MM.1S (cell line): ENCODE measurements around the gene IFIT5.

Experiments used
- DNase-seq: peaks from one replicate; pipeline ENCODE4 v3.0.0-alpha.2; 2015
- H2AFZ ChIP-seq: fragments of 300-600 bp; sonication (generic); 2 replicates; pipeline ENCODE4 v1.6.0; 2016; ENCODE audit warnings: antibody characterized with exemption, low read length
- H3F3A ChIP-seq: fragments of 300-600 bp; sonication (generic); 2 replicates; pipeline ENCODE4 v1.6.1; 2016; ENCODE audit warnings: mild to moderate bottlenecking, antibody characterized with exemption, low read length, moderate library complexity, mixed read lengths; ENCODE audit not compliant: insufficient read depth
- H3K27ac ChIP-seq: fragments of 300-600 bp; sonication (generic); 2 replicates; pipeline ENCODE4 v1.5.1; 2016; ENCODE audit warnings: mild to moderate bottlenecking, low read length
- H3K27me3 ChIP-seq: fragments of 300-600 bp; sonication (generic); replicated peaks from 2 replicates; pipeline ENCODE4 v1.6.0; 2016; ENCODE audit warnings: low read length; ENCODE audit not compliant: insufficient read depth
- H3K36me3 ChIP-seq: fragments of 300-600 bp; sonication (generic); replicated peaks from 2 replicates; pipeline ENCODE4 v1.6.1; 2016; ENCODE audit warnings: mild to moderate bottlenecking, low read length, mixed read lengths; ENCODE audit not compliant: insufficient read depth
- H3K4me1 ChIP-seq: fragments of 300-600 bp; sonication (generic); 2 replicates; pipeline ENCODE4 v1.6.1; 2016; ENCODE audit warnings: low read length, mixed read lengths
- H3K4me2 ChIP-seq: fragments of 300-600 bp; sonication (generic); 2 replicates; pipeline ENCODE4 v1.6.0; 2016; ENCODE audit warnings: low read depth, low read length
- H3K4me3 ChIP-seq: fragments of 300-600 bp; sonication (generic); 2 replicates; pipeline ENCODE4 v1.5.1; 2016; ENCODE audit warnings: low read length, mixed read lengths
- H3K79me2 ChIP-seq: fragments of 300-600 bp; sonication (generic); 2 replicates; pipeline ENCODE4 v1.6.1; 2016; ENCODE audit warnings: mixed run types, low read length, mixed read lengths
- H3K9ac ChIP-seq: fragments of 300-600 bp; sonication (generic); 2 replicates; pipeline ENCODE4 v1.6.1; 2016; ENCODE audit warnings: low read length, mixed read lengths
- H3K9me2 ChIP-seq: fragments of 300-600 bp; sonication (generic); replicated peaks from 2 replicates; pipeline ENCODE4 v1.6.1; 2016; ENCODE audit warnings: mild to moderate bottlenecking, low read length, mixed read lengths; ENCODE audit not compliant: insufficient read depth
- H3K9me3 ChIP-seq: fragments of 300-600 bp; sonication (generic); replicated peaks from 2 replicates; pipeline ENCODE4 v1.6.1; 2016; ENCODE audit warnings: mild to moderate bottlenecking, low read length, mixed read lengths; ENCODE audit not compliant: insufficient read depth
- H4K20me1 ChIP-seq: fragments of 300-600 bp; sonication (generic); 2 replicates; pipeline ENCODE4 v1.6.1; 2016; ENCODE audit warnings: mild to moderate bottlenecking, low read length, moderate library complexity, mixed read lengths; ENCODE audit not compliant: insufficient read depth
- EZH2 ChIP-seq: fragments of 300-600 bp; sonication (generic); optimal IDR thresholded peaks from 2 replicates; pipeline ENCODE3; 2017; ENCODE audit warnings: low read depth, mild to moderate bottlenecking, antibody characterized with exemption, low read length, mixed read lengths
- EZH2phosphoT487 ChIP-seq: fragments of 300-600 bp; sonication (generic); IDR thresholded peaks from 2 replicates; pipeline ENCODE4 v1.6.1; 2018; ENCODE audit warnings: antibody characterized with exemption, low read length
- TF ChIP-seq, protein P1 (sequence below): fragments of 300-600 bp; sonication (generic); IDR thresholded peaks from 2 replicates; pipeline ENCODE4 v1.5.1; 2016; ENCODE audit warnings: antibody characterized with exemption, low read length, mixed read lengths

IFIT5 gene

DNA sequence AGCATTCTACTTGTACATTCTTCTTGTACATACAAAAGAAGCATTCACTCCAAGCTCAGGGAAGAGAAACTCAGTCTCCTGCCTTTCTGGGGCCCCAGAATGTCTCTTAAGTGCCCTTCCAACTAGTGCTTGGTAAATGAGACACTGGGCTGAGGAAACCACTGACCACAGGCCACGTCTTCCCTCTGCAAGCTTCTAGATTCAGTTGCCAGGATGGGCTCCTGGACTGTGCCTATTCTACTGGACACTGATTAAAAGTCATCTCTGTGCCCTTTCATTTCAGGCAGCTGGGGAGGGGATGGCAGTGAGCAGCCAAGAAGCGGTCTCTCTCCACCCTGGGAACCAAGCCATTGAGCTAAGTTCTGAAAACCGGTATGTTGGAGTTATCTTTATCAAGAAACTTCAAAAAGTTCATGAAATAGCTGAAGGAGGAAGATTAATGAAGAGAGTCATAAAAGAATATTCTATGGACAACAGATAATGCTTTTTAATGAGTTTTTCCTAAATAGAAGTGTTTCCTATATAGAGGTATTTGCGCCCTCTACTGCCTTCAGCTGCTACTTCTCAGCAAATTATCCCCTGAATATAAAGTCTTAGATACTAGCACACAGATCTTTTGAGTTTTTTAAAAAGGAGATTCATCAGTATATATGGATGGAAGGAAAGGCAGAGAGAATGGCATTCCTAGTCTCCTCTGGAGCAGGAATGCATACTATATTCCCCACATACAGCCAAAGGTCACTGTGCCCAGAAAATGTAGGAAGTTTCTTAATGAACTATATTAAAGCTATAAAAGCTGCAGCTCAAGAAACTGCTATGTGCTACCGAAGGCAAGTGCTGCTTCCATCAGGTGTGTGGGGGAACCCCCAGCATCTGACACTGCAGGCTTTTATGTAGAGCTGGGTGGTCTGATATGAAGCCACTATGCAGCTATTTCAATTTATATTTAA lies 44.9 kb upstream of the IFIT5 start:
- no peaks in the 10 kb centered on the region for H3K9me2 ChIP-seq
- no peak overlapping the region for H2AFZ ChIP-seq
- no peaks in the 10 kb centered on the region for H3K27me3 ChIP-seq
- no peaks in the 10 kb centered on the region for H3K79me2 ChIP-seq
- H3K4me2 ChIP-seq, result no peak overlapping the region
- H3K4me1 ChIP-seq, result peaks cover 31% of the 10 kb centered on the region
- H3K4me3 ChIP-seq, result no peak overlapping the region
- peaks cover 18% of the 10 kb centered on the region for H3F3A ChIP-seq
- TF ChIP-seq, protein P1, sequence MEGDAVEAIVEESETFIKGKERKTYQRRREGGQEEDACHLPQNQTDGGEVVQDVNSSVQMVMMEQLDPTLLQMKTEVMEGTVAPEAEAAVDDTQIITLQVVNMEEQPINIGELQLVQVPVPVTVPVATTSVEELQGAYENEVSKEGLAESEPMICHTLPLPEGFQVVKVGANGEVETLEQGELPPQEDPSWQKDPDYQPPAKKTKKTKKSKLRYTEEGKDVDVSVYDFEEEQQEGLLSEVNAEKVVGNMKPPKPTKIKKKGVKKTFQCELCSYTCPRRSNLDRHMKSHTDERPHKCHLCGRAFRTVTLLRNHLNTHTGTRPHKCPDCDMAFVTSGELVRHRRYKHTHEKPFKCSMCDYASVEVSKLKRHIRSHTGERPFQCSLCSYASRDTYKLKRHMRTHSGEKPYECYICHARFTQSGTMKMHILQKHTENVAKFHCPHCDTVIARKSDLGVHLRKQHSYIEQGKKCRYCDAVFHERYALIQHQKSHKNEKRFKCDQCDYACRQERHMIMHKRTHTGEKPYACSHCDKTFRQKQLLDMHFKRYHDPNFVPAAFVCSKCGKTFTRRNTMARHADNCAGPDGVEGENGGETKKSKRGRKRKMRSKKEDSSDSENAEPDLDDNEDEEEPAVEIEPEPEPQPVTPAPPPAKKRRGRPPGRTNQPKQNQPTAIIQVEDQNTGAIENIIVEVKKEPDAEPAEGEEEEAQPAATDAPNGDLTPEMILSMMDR, result peak; percentile 76
- TF ChIP-seq EZH2phosphoT487, result no peak
- no peak overlapping the region for H3K9ac ChIP-seq
- DNase-seq, result peak; percentile 60
- no peak overlapping the region for H3K27ac ChIP-seq
- H4K20me1 ChIP-seq, result no peaks in the 10 kb centered on the region
- no peaks in the 10 kb centered on the region for H3K9me3 ChIP-seq
- no peaks in the 10 kb centered on the region for H3K36me3 ChIP-seq

DNA sequence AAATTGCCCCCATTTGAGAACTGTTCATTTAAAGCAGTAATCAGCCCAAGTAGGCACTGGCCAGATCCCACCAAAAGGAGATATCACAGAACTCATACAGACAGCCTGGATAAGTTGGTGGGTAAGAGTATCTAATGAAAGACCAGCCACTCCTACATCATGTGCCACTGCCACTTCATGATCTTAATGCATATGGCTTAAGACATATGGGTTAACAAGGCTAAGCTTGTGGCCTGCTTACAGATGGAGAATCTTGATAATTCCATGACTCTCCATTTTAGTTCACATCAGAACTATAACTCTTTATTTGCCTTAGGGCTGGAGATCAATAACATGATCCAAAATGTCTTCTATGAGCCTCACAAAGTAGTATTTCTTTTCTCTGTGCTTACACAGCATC lies 43.3 kb upstream of the IFIT5 start:
- H3K4me3 ChIP-seq, result no peak overlapping the region
- H3K36me3 ChIP-seq, result no peaks in the 10 kb centered on the region
- no peak overlapping the region for H2AFZ ChIP-seq
- H3F3A ChIP-seq, result peaks cover 11% of the 10 kb centered on the region
- no peaks in the 10 kb centered on the region for H4K20me1 ChIP-seq
- no peak overlapping the region for H3K4me2 ChIP-seq
- no peak overlapping the region for H3K9ac ChIP-seq
- H3K27me3 ChIP-seq, result no peaks in the 10 kb centered on the region
- no peak overlapping the region for H3K27ac ChIP-seq
- no peaks in the 10 kb centered on the region for H3K9me3 ChIP-seq
- no peak for DNase-seq
- H3K9me2 ChIP-seq, result no peaks in the 10 kb centered on the region
- TF ChIP-seq EZH2phosphoT487 (no peak), EZH2 (no peak)
- TF ChIP-seq, protein P1, result no peak
- peaks cover 25% of the 10 kb centered on the region for H3K4me1 ChIP-seq
- no peaks in the 10 kb centered on the region for H3K79me2 ChIP-seq

DNA sequence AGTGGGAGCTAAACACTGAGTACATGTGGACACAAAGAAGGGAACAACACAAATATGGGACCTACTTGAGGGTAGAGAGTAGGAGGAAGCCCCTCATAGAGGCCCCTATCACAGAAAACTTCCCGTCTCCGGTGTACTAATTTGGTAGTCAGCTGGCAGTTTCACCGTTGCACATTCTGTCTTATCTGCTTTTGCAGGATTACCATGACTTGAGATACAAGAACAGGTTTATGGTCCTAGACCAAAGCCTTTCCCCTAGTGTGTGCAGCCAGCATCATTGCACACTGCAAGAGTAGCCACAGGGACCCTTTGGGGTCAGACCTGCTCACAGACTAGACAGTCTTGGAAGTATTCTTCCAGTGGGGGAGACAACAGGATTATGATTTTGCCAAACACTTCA lies 42.4 kb upstream of the IFIT5 start:
- Histone ChIP-seq H4K20me1 (no peaks in the 10 kb centered on the region), H3K36me3 (no peaks in the 10 kb centered on the region), H3F3A (peaks cover 11% of the 10 kb centered on the region), H3K79me2 (no peaks in the 10 kb centered on the region), H3K9ac (no peak overlapping the region), H3K4me3 (no peak overlapping the region), H3K27me3 (no peaks in the 10 kb centered on the region), H3K27ac (no peak overlapping the region), H3K4me2 (no peak overlapping the region), H2AFZ (no peak overlapping the region), H3K9me3 (no peaks in the 10 kb centered on the region), H3K4me1 (peaks cover 25% of the 10 kb centered on the region), H3K9me2 (no peaks in the 10 kb centered on the region)
- DNase-seq, result no peak
- TF ChIP-seq EZH2phosphoT487 (no peak), EZH2 (no peak)
- TF ChIP-seq, protein P1, result no peak
